Fibroblast of lung (primary cell): ENCODE data around the gene GNL1.

Experiments used
- EZH2 ChIP-seq: IDR thresholded peaks from 2 replicates; pipeline ENCODE4 v1.5.1; 2012; ENCODE audit warnings: low read length, control low read depth, mild to moderate bottlenecking; ENCODE audit errors: missing control alignments
- TF ChIP-seq, protein P1 (sequence below), 2 donors: IDR thresholded peaks in 1 of 2; conservative IDR thresholded peaks in 1 of 2; 1 replicate in 1 of 2; 2 replicates in 1 of 2; pipeline ENCODE4 v1.5.1; 2011 to 2012; ENCODE audit warnings: low read length in 2 of 2, control low read depth in 1 of 2, inconsistent platforms in 1 of 2, low read depth in 1 of 2, mild to moderate bottlenecking in 1 of 2

DNA sequence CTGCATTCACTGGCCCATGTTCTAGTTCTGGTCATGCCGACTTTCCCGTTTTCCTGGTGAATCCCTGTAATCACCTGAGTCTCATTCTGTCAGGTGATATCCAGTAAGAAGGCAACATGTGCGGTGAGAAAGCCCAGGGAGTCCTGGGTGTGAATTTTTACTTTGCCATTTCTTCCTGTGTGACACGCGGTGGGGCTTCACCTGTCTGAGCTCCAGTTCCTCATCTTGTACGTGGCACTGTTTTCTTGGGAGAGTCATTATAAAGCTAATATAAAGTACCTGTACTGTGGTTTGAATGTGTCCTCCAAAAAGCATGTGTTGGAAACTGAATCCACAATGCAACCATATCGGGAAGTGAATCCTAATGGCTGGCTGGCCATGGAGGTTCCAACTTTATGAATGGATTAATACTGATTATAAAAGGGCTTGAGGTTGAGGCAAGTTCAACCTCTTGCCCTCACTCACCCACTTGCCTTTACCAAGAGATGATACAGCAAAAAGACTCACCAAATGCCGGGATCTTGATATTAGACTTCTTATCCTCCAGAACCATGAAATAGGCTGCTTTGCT is 61.9 kb downstream of the GNL1 start:
- TF ChIP-seq, protein P1, sequence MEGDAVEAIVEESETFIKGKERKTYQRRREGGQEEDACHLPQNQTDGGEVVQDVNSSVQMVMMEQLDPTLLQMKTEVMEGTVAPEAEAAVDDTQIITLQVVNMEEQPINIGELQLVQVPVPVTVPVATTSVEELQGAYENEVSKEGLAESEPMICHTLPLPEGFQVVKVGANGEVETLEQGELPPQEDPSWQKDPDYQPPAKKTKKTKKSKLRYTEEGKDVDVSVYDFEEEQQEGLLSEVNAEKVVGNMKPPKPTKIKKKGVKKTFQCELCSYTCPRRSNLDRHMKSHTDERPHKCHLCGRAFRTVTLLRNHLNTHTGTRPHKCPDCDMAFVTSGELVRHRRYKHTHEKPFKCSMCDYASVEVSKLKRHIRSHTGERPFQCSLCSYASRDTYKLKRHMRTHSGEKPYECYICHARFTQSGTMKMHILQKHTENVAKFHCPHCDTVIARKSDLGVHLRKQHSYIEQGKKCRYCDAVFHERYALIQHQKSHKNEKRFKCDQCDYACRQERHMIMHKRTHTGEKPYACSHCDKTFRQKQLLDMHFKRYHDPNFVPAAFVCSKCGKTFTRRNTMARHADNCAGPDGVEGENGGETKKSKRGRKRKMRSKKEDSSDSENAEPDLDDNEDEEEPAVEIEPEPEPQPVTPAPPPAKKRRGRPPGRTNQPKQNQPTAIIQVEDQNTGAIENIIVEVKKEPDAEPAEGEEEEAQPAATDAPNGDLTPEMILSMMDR (conservative IDR thresholded peaks at IDR 0.05 in 1 of 2, IDR thresholded peaks at IDR 0.05 in 1 of 2; ENCODE audit: low read depth in 1 of 2, low read length in 2 of 2) = no peak
- no peak for TF ChIP-seq EZH2
